Neuronal stem cell (in vitro differentiated cells): Measurements from ENCODE around the gene SNX4.

Source experiments
- DNase-seq: peaks from one replicate; pipeline ENCODE4 v3.0.0-alpha.2; 2013; ENCODE audit warnings: low spot score
- H2AFZ ChIP-seq: one replicate; pipeline ENCODE4 v1.6.1; 2013; ENCODE audit warnings: mild to moderate bottlenecking, low read length, inconsistent platforms
- H2AK5ac ChIP-seq: 2 replicates; pipeline ENCODE4 v1.6.1; 2013; ENCODE audit warnings: low read depth, mild to moderate bottlenecking, inconsistent platforms, low read length, moderate library complexity, mixed read lengths
- H2BK120ac ChIP-seq: 2 replicates; pipeline ENCODE4 v1.6.1; 2013; ENCODE audit warnings: low read depth, mild to moderate bottlenecking, inconsistent platforms, low read length, moderate library complexity, mixed read lengths
- H2BK12ac ChIP-seq: one replicate; pipeline ENCODE4 v1.6.1; 2013; ENCODE audit warnings: low read length, inconsistent platforms
- H2BK15ac ChIP-seq: 2 replicates; pipeline ENCODE4 v1.6.1; 2013; ENCODE audit warnings: mild to moderate bottlenecking, low read length, inconsistent platforms, mixed read lengths
- H2BK5ac ChIP-seq: one replicate; pipeline ENCODE4 v1.6.1; 2013; ENCODE audit warnings: inconsistent platforms, mild to moderate bottlenecking, low read length, moderate library complexity
- H3K14ac ChIP-seq: one replicate; pipeline ENCODE4 v1.6.1; 2013; ENCODE audit warnings: low read length, inconsistent platforms
- H3K18ac ChIP-seq: 2 replicates; pipeline ENCODE4 v1.6.1; 2013; ENCODE audit warnings: low read length, inconsistent platforms
- H3K23ac ChIP-seq: 2 replicates; pipeline ENCODE4 v1.6.1; 2013; ENCODE audit warnings: low read depth, mild to moderate bottlenecking, mixed read lengths, low read length, inconsistent platforms; ENCODE audit not compliant: poor library complexity
- H3K27ac ChIP-seq: replicated peaks from 3 replicates; pipeline ENCODE4 v1.5.1; 2013; ENCODE audit warnings: low read length, inconsistent platforms
- H3K27me3 ChIP-seq, 3 experiments: 2 replicates each; pipeline ENCODE4 v1.6.1; 2013; ENCODE audit warnings: low read length in 3 of 3, mild to moderate bottlenecking in 2 of 3, inconsistent platforms in 1 of 3, low read depth in 1 of 3, mixed read lengths in 1 of 3, moderate library complexity in 1 of 3; ENCODE audit not compliant: control insufficient read depth in 3 of 3, insufficient read depth in 3 of 3
- H3K36me3 ChIP-seq, 2 donors: replicated peaks in 1 of 2; 2 replicates each; pipeline ENCODE4 v1.6.1; 2013; ENCODE audit warnings: low read length in 2 of 2; ENCODE audit not compliant: control insufficient read depth in 2 of 2, insufficient read depth in 2 of 2
- H3K4ac ChIP-seq: 2 replicates; pipeline ENCODE4 v1.6.1; 2013; ENCODE audit warnings: inconsistent platforms, mild to moderate bottlenecking, low read length, moderate library complexity
- H3K4me1 ChIP-seq, 2 donors: 1 replicate in 1 of 2; 2 replicates in 1 of 2; pipeline ENCODE4 v1.6.1; 2013; ENCODE audit warnings: low read length in 2 of 2, low read depth in 1 of 2; ENCODE audit not compliant: control insufficient read depth in 2 of 2, insufficient read depth in 1 of 2
- H3K4me2 ChIP-seq: one replicate; pipeline ENCODE4 v1.6.1; 2013; ENCODE audit warnings: mild to moderate bottlenecking, low read length, inconsistent platforms; ENCODE audit not compliant: insufficient read depth, poor library complexity, severe bottlenecking
- H3K4me3 ChIP-seq, 2 donors: 2 replicates each; pipeline ENCODE4 v1.5.1; 2013; ENCODE audit warnings: low read length in 2 of 2, mild to moderate bottlenecking in 2 of 2, inconsistent platforms in 1 of 2, moderate library complexity in 1 of 2
- H3K79me1 ChIP-seq: one replicate; pipeline ENCODE4 v1.6.1; 2013; ENCODE audit warnings: low read depth, mild to moderate bottlenecking, inconsistent platforms, low read length, moderate library complexity
- H3K9ac ChIP-seq: one replicate; pipeline ENCODE4 v1.6.1; 2013; ENCODE audit warnings: mild to moderate bottlenecking, low read depth, low read length, inconsistent platforms; ENCODE audit not compliant: poor library complexity
- H3K9me3 ChIP-seq, 2 donors: replicated peaks in 1 of 2; 2 replicates each; pipeline versions ENCODE3 to v1.6.1; 2013; ENCODE audit warnings: low read length in 2 of 2, mild to moderate bottlenecking in 2 of 2, inconsistent platforms in 1 of 2, low read depth in 1 of 2, mixed read lengths in 1 of 2, moderate library complexity in 1 of 2; ENCODE audit not compliant: control insufficient read depth in 2 of 2, insufficient read depth in 1 of 2
- H4K8ac ChIP-seq: one replicate; pipeline ENCODE4 v1.6.1; 2013; ENCODE audit warnings: low read depth, mild to moderate bottlenecking, inconsistent platforms, low read length, moderate library complexity
- H4K91ac ChIP-seq: one replicate; pipeline ENCODE4 v1.6.1; 2013; ENCODE audit warnings: low read length, low read depth, mild to moderate bottlenecking, inconsistent platforms; ENCODE audit not compliant: poor library complexity
- WGBS, 2 donors: extraction: QIAGEN DNeasy Blood & Tissue Kit; methylation state at CpG; one replicate each; pipeline ENCODE4 v1.1.7; 2013; ENCODE audit warnings: missing lambda C conversion rate in 2 of 2, mixed read lengths in 1 of 2; ENCODE audit not compliant: insufficient read length in 2 of 2, insufficient replicate concordance in 1 of 2; ENCODE audit errors: extremely low coverage in 2 of 2; 5-methylcytosine and 5-hydroxymethylcytosine counted together

The SNX4 gene

DNA sequence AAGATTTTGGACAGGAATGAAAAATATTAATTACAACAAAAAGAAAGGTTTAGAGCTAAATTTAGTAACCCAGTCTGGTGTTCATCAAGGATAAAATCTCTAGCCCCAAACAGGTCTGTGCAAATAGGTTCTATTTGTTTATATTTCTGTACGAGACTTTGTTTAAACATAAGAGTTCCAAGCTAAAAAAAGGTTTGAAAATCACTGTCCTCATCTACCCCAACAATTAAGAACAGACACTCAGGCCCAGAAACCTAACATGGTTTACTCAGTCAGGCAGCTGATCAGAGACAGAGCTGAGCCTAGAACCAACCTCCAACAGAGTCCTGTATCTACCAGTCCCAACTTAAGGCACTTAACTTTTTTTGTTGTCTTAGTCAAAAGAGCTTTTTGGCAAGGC lies 49.3 kb downstream of the SNX4 start:
- Histone ChIP-seq H3K23ac (no peak overlapping the region), H2BK120ac (no peak overlapping the region), H2BK12ac (no peak overlapping the region), H2AFZ (no peak overlapping the region), H3K79me1 (no peaks in the 10 kb centered on the region), H3K27me3 (no peaks in the 10 kb centered on the region), H3K4me1 (no peaks in the 10 kb centered on the region), H3K36me3 (peaks cover 13 to 93% of the 10 kb centered on the region in 2 donors), H3K9ac (no peak overlapping the region), H3K4ac (no peak overlapping the region), H3K14ac (no peak overlapping the region), H2BK15ac (no peak overlapping the region), H3K4me2 (no peak overlapping the region), H3K18ac (no peak overlapping the region), H2AK5ac (no peak overlapping the region), H3K4me3 (no peak overlapping the region), H4K8ac (no peak overlapping the region), H3K27ac (no peak overlapping the region), H4K91ac (no peak overlapping the region), H3K9me3 (peaks cover 3 to 8% of the 10 kb centered on the region in 2 donors), H2BK5ac (no peak overlapping the region)
- no CpG with 5 or more reads among the region's 1 CpG for WGBS, 2 donors
- DNase-seq, result no peak

DNA sequence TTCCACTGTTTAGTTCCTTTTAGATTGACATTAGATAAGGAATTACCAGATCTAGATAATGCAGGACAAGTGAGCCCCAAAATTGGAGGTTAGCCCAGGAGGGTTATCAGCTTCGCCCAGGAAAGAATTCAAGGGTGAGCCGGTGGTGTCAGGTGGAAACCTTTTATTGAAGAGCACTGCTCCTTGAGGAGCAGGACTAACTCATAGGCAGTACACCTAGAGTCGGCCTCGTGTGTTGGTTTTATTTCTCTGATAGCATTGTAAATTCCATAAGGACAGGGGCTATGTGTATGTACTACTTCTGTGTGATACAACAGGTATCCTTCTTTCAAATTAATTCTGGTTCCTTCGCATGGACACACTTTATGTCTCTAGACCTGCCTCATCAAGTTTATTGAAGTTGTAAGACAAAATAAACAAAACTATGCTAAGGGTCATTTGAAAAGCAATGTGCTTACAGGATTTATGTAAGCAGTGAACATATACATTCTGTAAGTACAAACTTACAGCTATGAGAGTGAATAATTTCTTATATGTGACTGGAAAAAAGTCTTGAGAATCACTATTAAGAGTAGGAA lies 57.2 kb downstream of the SNX4 start:
- Histone ChIP-seq H3K18ac (no peak overlapping the region), H3K4me1 (no peaks in the 10 kb centered on the region), H3K14ac (no peak overlapping the region), H2BK5ac (no peak overlapping the region), H2AFZ (no peak overlapping the region), H2BK12ac (no peak overlapping the region), H3K9me3 (peaks cover 2 to 4% of the 10 kb centered on the region in 2 donors), H3K9ac (no peak overlapping the region), H3K4me2 (no peak overlapping the region), H3K36me3 (peaks cover 9 to 83% of the 10 kb centered on the region in 2 donors), H2BK15ac (no peak overlapping the region), H3K79me1 (no peaks in the 10 kb centered on the region), H3K27me3 (no peaks in the 10 kb centered on the region), H2AK5ac (no peak overlapping the region), H3K23ac (no peak overlapping the region), H2BK120ac (no peak overlapping the region), H3K27ac (no peak overlapping the region), H3K4ac (no peak overlapping the region), H3K4me3 (no peak overlapping the region), H4K91ac (no peak overlapping the region), H4K8ac (no peak overlapping the region)
- WGBS, 2 donors, result no CpG with 5 or more reads among the region's 5 CpGs
- no peak for DNase-seq

DNA sequence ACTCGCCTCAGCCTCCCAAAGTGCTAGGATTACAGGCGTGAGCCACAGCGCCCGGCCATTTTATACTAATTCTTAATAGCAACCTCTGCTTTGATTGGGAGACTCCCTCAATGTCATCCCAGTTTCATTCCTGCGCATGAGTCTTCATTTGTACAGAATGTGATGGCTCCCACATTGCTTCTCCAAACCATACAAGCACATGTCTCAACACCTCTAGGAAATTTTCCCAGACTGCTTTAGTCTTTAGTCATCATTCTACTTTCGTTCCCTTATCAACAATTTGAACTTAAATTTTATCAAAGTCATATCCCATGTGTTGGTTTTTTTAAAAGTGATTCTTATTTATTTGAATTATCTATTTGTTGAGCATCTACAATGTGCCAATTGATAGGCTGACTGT lies 58.1 kb downstream of the SNX4 start:
- WGBS, 2 donors, result no CpG with 5 or more reads among the region's 6 CpGs
- no peak overlapping the region for H2BK120ac ChIP-seq

DNA sequence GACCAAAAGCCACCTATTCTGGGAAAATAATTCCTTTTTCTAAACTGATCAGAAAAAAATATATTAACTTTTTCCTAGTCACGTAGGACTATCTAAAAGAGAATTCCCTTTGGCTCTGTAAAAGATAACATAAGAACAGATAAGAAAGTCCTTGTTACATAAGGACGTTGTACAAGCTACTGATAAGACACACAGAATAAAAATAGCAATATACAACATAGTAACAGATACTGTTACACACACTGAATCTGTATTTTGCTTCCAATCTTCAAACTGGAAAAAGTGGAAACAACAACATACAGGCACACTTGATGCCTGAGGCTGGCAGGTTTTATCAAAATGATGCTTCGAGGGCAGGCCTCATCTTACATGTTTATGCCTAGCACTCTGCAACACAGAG lies 59.8 kb downstream of the SNX4 start:
- no peaks in the 10 kb centered on the region for H3K27me3 ChIP-seq
- no peak overlapping the region for H2AFZ ChIP-seq
- no peaks in the 10 kb centered on the region for H3K79me1 ChIP-seq
- no peak overlapping the region for H3K27ac ChIP-seq
- H3K4ac ChIP-seq, result no peak overlapping the region
- peaks cover 5 to 86% of the 10 kb centered on the region in 2 donors for H3K36me3 ChIP-seq
- no peak overlapping the region for H3K18ac ChIP-seq
- DNase-seq, result no peak
- H2BK120ac ChIP-seq, result no peak overlapping the region
- H2BK15ac ChIP-seq, result no peak overlapping the region
- no peak overlapping the region for H3K23ac ChIP-seq
- H2BK12ac ChIP-seq, result no peak overlapping the region
- no peak overlapping the region for H4K91ac ChIP-seq
- no peaks in the 10 kb centered on the region for H3K9me3 ChIP-seq
- H3K4me3 ChIP-seq, result no peak overlapping the region
- H2AK5ac ChIP-seq, result no peak overlapping the region
- no peak overlapping the region for H2BK5ac ChIP-seq
- no peak overlapping the region for H3K9ac ChIP-seq
- no peak overlapping the region for H3K14ac ChIP-seq
- H3K4me1 ChIP-seq, result no peaks in the 10 kb centered on the region
- H4K8ac ChIP-seq, result no peak overlapping the region
- no CpG with 5 or more reads among the region's 3 CpGs for WGBS, 2 donors
- H3K4me2 ChIP-seq, result no peak overlapping the region

More for the DNA sequence above, 58.1 kb downstream of the SNX4 start:
- no peak overlapping the region for H2AFZ ChIP-seq
- H2BK12ac ChIP-seq, result no peak overlapping the region
- H2BK5ac ChIP-seq, result no peak overlapping the region
- no peak overlapping the region for H4K8ac ChIP-seq
- no peaks in the 10 kb centered on the region for H3K27me3 ChIP-seq
- H3K4ac ChIP-seq, result no peak overlapping the region
- H4K91ac ChIP-seq, result no peak overlapping the region
- H3K9ac ChIP-seq, result no peak overlapping the region
- H2BK15ac ChIP-seq, result no peak overlapping the region
- peaks cover 7 to 83% of the 10 kb centered on the region in 2 donors for H3K36me3 ChIP-seq
- no peaks in the 10 kb centered on the region for H3K4me1 ChIP-seq
- no peak for DNase-seq
- no peak overlapping the region for H3K4me3 ChIP-seq
- H3K14ac ChIP-seq, result no peak overlapping the region
- H3K9me3 ChIP-seq, result peaks cover 0 to 1% of the 10 kb centered on the region in 2 donors
- H3K79me1 ChIP-seq, result no peaks in the 10 kb centered on the region
- H3K23ac ChIP-seq, result no peak overlapping the region
- no peak overlapping the region for H3K27ac ChIP-seq
- H2AK5ac ChIP-seq, result no peak overlapping the region
- H3K18ac ChIP-seq, result no peak overlapping the region
- no peak overlapping the region for H3K4me2 ChIP-seq
